Activated naive CD8-positive, alpha-beta T cell treated with anti-CD3 and anti-CD28 coated beads, Interleukin-2, amount 10 ng/mL, durations not matched to agents 7 days and 5 days (primary cell): ENCODE results near the gene GPC6. TPM values are rescaled to one million over a fixed set of nuclear protein-coding genes. Genes with fewer than 3 reads are reported as not detected.
A peak's percentile ranks its signal among the peaks of the same experiment; 100 is the strongest.

Experiments used
- ATAC-seq: fragments of 150-1000 bp; cut with Tn5 transposase; one replicate; pipeline ENCODE4 v1.10.0; 2021; ENCODE audit warnings: low read depth, moderate library complexity
- POLR2A ChIA-PET: fragments of 350-600 bp; sonication (Branson Sonifier 250); formaldehyde crosslinking; loops from one replicate; lab custom pipeline; 2021; ENCODE audit warnings: antibody characterized with exemption; lab: Charles Lee
- DNase-seq: peaks from one replicate; pipeline ENCODE4 v3.0.0; 2021
- H3K27ac Mint-ChIP-seq: one replicate; pipeline ENCODE4 v1.8.0; 2022; ENCODE audit warnings: mild to moderate bottlenecking, mixed read lengths
- H3K27me3 Mint-ChIP-seq: one replicate; pipeline ENCODE4 v1.8.0; 2022; ENCODE audit warnings: mild to moderate bottlenecking, moderate library complexity, mixed read lengths
- H3K36me3 Mint-ChIP-seq: one replicate; pipeline ENCODE4 v1.8.0; 2021; ENCODE audit warnings: mild to moderate bottlenecking, mixed read lengths
- H3K4me1 Mint-ChIP-seq: one replicate; pipeline ENCODE4 v1.8.0; 2021; ENCODE audit warnings: mixed read lengths
- H3K4me3 Mint-ChIP-seq: one replicate; pipeline ENCODE4 v1.8.0; 2022; ENCODE audit warnings: mild to moderate bottlenecking, moderate library complexity, mixed read lengths
- H3K9me3 Mint-ChIP-seq: one replicate; pipeline ENCODE4 v1.8.0; 2021; ENCODE audit warnings: mixed read lengths
- total RNA-seq, 2 experiments: library from RNA; stranded (reverse); gene quantifications; one replicate each; pipeline ENCODE4 v1.2.3, GENCODE V29; 2021

GPC6 gene
- total RNA-seq, 2 experiments from 2014 or later: not detected

- H3K36me3 Mint-ChIP-seq: no peaks in the 10 kb centered on the region
- DNase-seq (no peak), ATAC-seq (no peak)
- H3K4me1 Mint-ChIP-seq: no peaks in the 10 kb centered on the region
- peaks cover 25% of the 10 kb centered on the region for H3K27me3 Mint-ChIP-seq
- no peak overlapping the region for H3K27ac Mint-ChIP-seq
- POLR2A ChIA-PET: no interaction called here
- H3K9me3 Mint-ChIP-seq: peaks cover 2% of the 10 kb centered on the region
- H3K4me3 Mint-ChIP-seq: no peak overlapping the region
These were observed 3.6 kb upstream of the GPC6 start for GRCh38 chr13:93222976-93223375.

GRCh38 chr13:93224535-93224934, 2.1 kb upstream of the GPC6 start:
- ATAC-seq: no peak
- Mint-ChIP-seq H3K36me3 (no peaks in the 10 kb centered on the region), H3K4me1 (no peaks in the 10 kb centered on the region), H3K27ac (no peak overlapping the region), H3K9me3 (peaks cover 2% of the 10 kb centered on the region), H3K4me3 (no peak overlapping the region), H3K27me3 (peaks cover 38% of the 10 kb centered on the region)
- no peak for DNase-seq
- POLR2A ChIA-PET: no interaction called here

- Mint-ChIP-seq H3K36me3 (no peaks in the 10 kb centered on the region), H3K27ac (no peak overlapping the region), H3K9me3 (peaks cover 2% of the 10 kb centered on the region), H3K4me1 (no peaks in the 10 kb centered on the region), H3K27me3 (peaks cover 44% of the 10 kb centered on the region), H3K4me3 (no peak overlapping the region)
- DNase-seq (no peak), ATAC-seq (no peak)
- POLR2A ChIA-PET: no interaction called here
These were observed 997 bp upstream of the GPC6 start for GRCh38 chr13:93225610-93226009.

- Mint-ChIP-seq H3K9me3 (peaks cover 2% of the 10 kb centered on the region), H3K27ac (no peak overlapping the region), H3K4me3 (no peak overlapping the region), H3K36me3 (no peaks in the 10 kb centered on the region), H3K27me3 (peaks cover 44% of the 10 kb centered on the region), H3K4me1 (no peaks in the 10 kb centered on the region)
- DNase-seq: no peak
- POLR2A ChIA-PET: no interaction called here
- ATAC-seq: no peak
These were observed 463 bp upstream of the GPC6 start for GRCh38 chr13:93226065-93226622.

GRCh38 chr13:93227280-93227877, 772 bp downstream of the GPC6 start:
- no peaks in the 10 kb centered on the region for H3K4me1 Mint-ChIP-seq
- POLR2A ChIA-PET: no interaction called here
- ATAC-seq: no peak
- peaks cover 44% of the 10 kb centered on the region for H3K27me3 Mint-ChIP-seq
- no peak for DNase-seq
- H3K9me3 Mint-ChIP-seq: peaks cover 2% of the 10 kb centered on the region
- no peak overlapping the region for H3K27ac Mint-ChIP-seq
- H3K4me3 Mint-ChIP-seq: peak overlapping the region; percentile 19
- H3K36me3 Mint-ChIP-seq: no peaks in the 10 kb centered on the region

GRCh38 chr13:93227878-93228642, 1.5 kb downstream of the GPC6 start:
- Mint-ChIP-seq H3K9me3 (peaks cover 2% of the 10 kb centered on the region), H3K4me1 (no peaks in the 10 kb centered on the region), H3K4me3 (no peak overlapping the region), H3K36me3 (no peaks in the 10 kb centered on the region), H3K27me3 (peaks cover 44% of the 10 kb centered on the region), H3K27ac (no peak overlapping the region)
- ATAC-seq: no peak
- DNase-seq: no peak
- POLR2A ChIA-PET: no interaction called here

- Mint-ChIP-seq H3K27me3 (peaks cover 44% of the 10 kb centered on the region), H3K4me3 (no peak overlapping the region)
These were observed 2.0 kb downstream of the GPC6 start for GRCh38 chr13:93228643-93228937.

GRCh38 chr13:93230261-93230855, 3.8 kb downstream of the GPC6 start:
- no peaks in the 10 kb centered on the region for H3K9me3 Mint-ChIP-seq
- H3K27me3 Mint-ChIP-seq: peaks cover 42% of the 10 kb centered on the region

More at GRCh38 chr13:93228643-93228937, 2.0 kb downstream of the GPC6 start:
- POLR2A ChIA-PET: no interaction called here
- no peak overlapping the region for H3K27ac Mint-ChIP-seq
- H3K36me3 Mint-ChIP-seq: no peaks in the 10 kb centered on the region
- peaks cover 2% of the 10 kb centered on the region for H3K9me3 Mint-ChIP-seq
- H3K4me1 Mint-ChIP-seq: no peaks in the 10 kb centered on the region
- ATAC-seq (no peak), DNase-seq (no peak)

GRCh38 chr13:93231867-93232266, 5.3 kb downstream of the GPC6 start:
- no peak overlapping the region for H3K4me3 Mint-ChIP-seq
- H3K4me1 Mint-ChIP-seq: no peaks in the 10 kb centered on the region
- ATAC-seq: no peak
- H3K27ac Mint-ChIP-seq: no peak overlapping the region
- POLR2A ChIA-PET: no interaction called here
- no peaks in the 10 kb centered on the region for H3K9me3 Mint-ChIP-seq
- H3K27me3 Mint-ChIP-seq: peaks cover 28% of the 10 kb centered on the region
- H3K36me3 Mint-ChIP-seq: no peaks in the 10 kb centered on the region
- DNase-seq: no peak

More at GRCh38 chr13:93230261-93230855, 3.8 kb downstream of the GPC6 start:
- Mint-ChIP-seq H3K4me1 (no peaks in the 10 kb centered on the region), H3K4me3 (no peak overlapping the region), H3K27ac (no peak overlapping the region), H3K36me3 (no peaks in the 10 kb centered on the region)
- POLR2A ChIA-PET: no interaction called here
- ATAC-seq (no peak), DNase-seq (no peak)

GRCh38 chr13:93233997-93234416, 7.4 kb downstream of the GPC6 start:
- no peaks in the 10 kb centered on the region for H3K36me3 Mint-ChIP-seq
- POLR2A ChIA-PET: no interaction called here
- peaks cover 12% of the 10 kb centered on the region for H3K27me3 Mint-ChIP-seq
- H3K9me3 Mint-ChIP-seq: peaks cover 3% of the 10 kb centered on the region
- H3K4me1 Mint-ChIP-seq: no peaks in the 10 kb centered on the region
- no peak overlapping the region for H3K4me3 Mint-ChIP-seq
- H3K27ac Mint-ChIP-seq: no peak overlapping the region
- ATAC-seq: no peak
- no peak for DNase-seq

GRCh38 chr13:93234459-93234858, 7.9 kb downstream of the GPC6 start:
- H3K36me3 Mint-ChIP-seq: no peaks in the 10 kb centered on the region
- no peak for DNase-seq
- ATAC-seq: no peak
- H3K4me1 Mint-ChIP-seq: no peaks in the 10 kb centered on the region
- peaks cover 6% of the 10 kb centered on the region for H3K9me3 Mint-ChIP-seq
- POLR2A ChIA-PET: no interaction called here
- peaks cover 7% of the 10 kb centered on the region for H3K27me3 Mint-ChIP-seq
- no peak overlapping the region for H3K27ac Mint-ChIP-seq
- no peak overlapping the region for H3K4me3 Mint-ChIP-seq

- no peak for DNase-seq
- POLR2A ChIA-PET: no interaction called here
- Mint-ChIP-seq H3K27ac (no peak overlapping the region), H3K4me3 (no peak overlapping the region), H3K9me3 (peaks cover 10% of the 10 kb centered on the region), H3K27me3 (peaks cover 2% of the 10 kb centered on the region), H3K36me3 (no peaks in the 10 kb centered on the region), H3K4me1 (no peaks in the 10 kb centered on the region)
- ATAC-seq: no peak
These were observed 8.8 kb downstream of the GPC6 start for GRCh38 chr13:93235258-93236015.

GRCh38 chr13:93238711-93239110, 12.1 kb downstream of the GPC6 start:
- Mint-ChIP-seq H3K36me3 (no peaks in the 10 kb centered on the region), H3K27ac (no peak overlapping the region), H3K9me3 (peaks cover 12% of the 10 kb centered on the region), H3K4me3 (no peak overlapping the region), H3K27me3 (no peaks in the 10 kb centered on the region), H3K4me1 (no peaks in the 10 kb centered on the region)
- DNase-seq: no peak
- POLR2A ChIA-PET: no interaction called here
- no peak for ATAC-seq
